Measurements from ENCODE around the gene SEPTIN11.
"Not testable (repeated sequence)": the region's sequence is repeated elsewhere in the genome, so short reads cannot be mapped to it uniquely, and the experiment has no call there.

SEPTIN11 gene

GRCh38 chr4:76952656-76953582, 3.4 kb downstream of the SEPTIN11 start:
- DNase-seq, result no peak

DNA sequence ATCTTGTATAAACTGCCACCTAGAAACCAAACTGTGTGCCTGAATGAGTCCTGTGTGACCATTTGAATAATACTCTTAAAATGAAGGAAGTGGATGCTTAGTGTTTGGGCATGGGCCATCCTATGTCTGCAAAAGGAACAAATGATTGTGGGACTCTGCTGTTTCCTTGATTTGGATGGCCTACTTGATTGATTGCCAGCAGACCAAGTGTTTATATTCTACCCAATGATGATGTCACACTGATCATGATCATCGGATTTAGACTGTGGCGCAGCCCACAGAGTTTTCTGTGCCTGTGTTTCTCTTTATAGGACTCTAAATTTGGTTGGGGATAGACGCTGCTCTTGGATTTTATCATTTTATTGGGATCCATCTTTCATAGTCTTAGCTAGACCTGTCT, 4.4 kb downstream of the SEPTIN11 start:
- no peak for DNase-seq

DNA sequence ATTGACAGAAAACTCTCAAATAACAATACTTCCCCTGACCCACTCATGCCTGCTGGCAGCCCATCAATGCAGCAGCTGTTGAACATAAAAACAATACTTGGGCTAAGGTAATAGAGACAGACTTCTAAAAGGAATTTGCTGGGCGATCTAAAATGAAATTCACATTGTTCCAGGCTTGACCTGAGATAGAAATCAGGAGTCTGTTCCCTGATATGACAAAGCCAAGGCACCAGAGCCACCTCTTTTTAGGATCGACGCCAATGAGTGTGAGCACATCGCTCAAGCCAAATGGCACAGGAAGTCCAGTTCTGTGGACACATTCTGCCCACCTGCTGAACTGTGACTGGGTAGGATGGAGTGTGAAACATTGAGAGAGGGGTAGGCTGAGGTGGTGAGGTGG, 4.9 kb downstream of the SEPTIN11 start:
- peak in 1 of 2 experiments; percentile 15 for DNase-seq

DNA sequence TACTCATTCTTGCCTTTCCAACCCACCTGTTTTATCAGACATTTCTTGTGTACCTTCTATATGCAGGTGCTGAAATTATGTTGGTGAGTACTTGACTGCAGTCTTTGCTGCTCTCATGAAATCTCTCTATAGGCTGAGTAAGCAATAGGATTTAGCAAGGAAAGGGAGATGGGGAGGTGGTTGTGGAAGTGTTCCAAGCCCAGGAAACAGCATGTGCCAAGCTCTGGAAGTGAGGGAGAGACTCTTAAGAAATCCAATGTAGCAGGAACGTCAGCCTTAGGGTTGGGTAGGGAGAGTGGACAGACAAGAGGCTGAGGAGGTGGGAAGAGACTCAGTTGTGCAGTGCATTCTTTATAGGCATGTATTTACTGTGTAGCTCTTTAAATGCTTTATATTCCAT, 5.6 kb downstream of the SEPTIN11 start:
- no peak for DNase-seq

DNA sequence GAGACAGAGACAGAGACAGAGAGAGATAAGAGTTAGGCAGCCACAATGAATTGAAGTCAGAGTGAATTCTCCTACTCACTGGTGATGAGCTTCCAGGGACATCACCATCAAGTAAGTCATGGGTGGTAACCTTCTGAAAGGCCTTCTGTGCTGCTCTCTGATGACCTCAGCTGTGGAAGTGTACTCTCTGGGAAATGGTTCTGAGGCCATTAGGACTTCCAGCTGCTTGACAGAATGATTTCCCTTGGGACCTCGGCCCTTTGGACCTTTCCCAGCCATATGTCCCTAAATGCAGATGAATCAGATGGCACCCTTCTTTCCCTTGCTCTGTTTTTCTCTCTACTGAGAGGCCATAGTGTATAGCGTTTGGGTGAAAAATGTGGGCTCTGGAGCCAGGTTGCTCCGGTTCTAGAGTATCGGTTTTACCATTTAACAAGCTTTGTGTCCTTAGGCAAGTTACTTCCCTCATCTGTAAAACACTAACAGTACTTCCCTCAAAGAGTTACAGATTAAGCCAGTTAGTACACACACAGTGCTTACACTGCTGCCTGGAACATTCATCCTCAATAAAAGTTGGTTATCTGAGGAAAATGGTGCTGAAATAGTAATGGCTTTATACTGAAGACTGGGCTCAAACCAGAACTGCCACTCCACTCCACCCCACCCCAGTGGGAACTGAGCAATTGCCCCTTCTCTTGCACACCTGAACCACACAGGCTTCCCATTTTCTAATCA, 7.6 kb downstream of the SEPTIN11 start:
- DNase-seq, result no peak

- DNase-seq, result no peak
Measured at GRCh38 chr4:76958891-76959290, 9.3 kb downstream of the SEPTIN11 start.

GRCh38 chr4:76960014-76960413, 10.5 kb downstream of the SEPTIN11 start:
- DNase-seq, result no peak

GRCh38 chr4:76962406-76963130, 13.0 kb downstream of the SEPTIN11 start:
- DNase-seq, result no peak

DNA sequence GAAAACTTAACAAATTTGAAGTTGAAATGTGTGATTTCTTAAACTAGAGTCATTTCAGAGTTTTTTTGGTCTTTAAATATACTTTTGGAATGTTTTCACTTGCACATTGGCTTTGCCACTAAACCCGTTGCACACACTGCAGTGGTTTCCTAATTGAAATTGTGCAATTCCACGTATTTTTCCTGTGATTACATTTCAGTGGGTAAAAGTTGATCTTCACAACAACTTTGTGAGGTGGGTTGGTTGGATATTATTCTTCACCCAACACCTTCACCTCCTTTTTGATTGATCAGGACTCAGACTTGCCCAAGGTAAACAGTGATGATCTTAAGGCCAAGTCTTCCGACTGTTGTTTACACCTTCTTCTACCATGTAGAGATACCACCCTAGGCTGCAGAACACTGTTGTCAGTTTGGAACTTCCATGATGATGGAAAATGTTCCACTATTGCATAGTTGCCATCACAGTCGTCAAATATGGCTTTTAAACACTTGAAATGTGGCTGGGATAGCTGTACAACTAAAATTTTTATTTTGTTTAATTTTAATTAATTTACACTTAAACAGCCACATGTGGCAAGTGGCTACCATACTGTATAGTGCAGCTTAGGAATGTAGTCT, 13.7 kb downstream of the SEPTIN11 start:
- DNase-seq, result no peak

GRCh38 chr4:76963927-76964326, 14.4 kb downstream of the SEPTIN11 start:
- DNase-seq, result not testable (repeated sequence)

- no peak for DNase-seq
Measured at GRCh38 chr4:76964769-76965168, 15.2 kb downstream of the SEPTIN11 start.

DNA sequence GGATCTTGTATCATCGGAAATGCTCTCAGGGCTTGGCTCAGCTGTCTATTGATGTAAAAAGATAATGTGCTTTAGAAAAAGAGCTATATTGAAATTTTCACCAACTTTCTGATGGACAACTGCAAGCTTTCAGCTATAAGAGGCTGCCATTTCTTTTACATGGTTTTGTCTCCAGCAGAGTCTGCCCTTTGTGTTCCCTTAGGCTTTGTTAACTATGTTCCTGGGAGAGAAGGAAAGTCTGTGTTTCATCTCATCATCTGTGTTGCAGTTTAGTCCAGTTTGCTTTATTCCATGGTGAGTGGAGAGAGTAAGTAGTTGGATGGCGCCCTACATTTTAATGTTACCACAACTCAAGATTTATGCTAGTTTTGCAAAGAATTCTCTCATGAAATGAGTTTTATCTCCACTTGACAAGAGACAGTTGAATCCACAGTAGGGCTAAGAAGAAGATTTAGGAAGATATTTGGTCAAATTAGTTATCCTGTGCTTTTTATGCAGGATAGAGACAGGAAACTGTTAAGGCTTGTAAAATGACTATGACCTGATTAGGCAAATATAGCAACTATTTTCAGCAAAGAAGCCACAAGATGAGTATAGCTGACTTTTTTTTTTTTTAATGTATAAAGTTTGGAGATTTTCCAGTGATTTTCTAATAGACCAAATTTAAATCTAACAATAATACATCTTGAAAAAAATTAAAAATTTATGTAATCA, 16.5 kb downstream of the SEPTIN11 start:
- DNase-seq, result no peak

DNA sequence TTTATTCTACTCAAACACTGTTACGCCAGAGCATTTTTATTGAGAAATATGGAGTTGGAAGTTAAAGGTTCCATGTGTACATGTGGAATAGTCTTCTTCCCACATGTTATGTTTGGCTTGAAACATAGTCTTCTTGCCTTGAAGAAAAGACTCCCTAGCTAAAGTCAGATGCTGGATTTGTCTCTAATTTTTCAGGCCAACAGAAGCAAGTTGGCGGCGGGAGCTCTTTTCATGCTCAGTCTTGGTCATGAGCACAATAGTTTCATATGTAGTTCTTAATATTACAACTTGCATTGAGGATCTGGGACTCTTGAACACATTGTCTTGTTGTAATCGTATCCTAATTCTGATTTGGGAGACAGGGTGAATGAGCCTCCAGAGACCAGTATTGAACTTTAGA, 19.4 kb downstream of the SEPTIN11 start:
- DNase-seq, result no peak

- no peak for DNase-seq
Measured at GRCh38 chr4:76969495-76969894, 19.9 kb downstream of the SEPTIN11 start.

DNA sequence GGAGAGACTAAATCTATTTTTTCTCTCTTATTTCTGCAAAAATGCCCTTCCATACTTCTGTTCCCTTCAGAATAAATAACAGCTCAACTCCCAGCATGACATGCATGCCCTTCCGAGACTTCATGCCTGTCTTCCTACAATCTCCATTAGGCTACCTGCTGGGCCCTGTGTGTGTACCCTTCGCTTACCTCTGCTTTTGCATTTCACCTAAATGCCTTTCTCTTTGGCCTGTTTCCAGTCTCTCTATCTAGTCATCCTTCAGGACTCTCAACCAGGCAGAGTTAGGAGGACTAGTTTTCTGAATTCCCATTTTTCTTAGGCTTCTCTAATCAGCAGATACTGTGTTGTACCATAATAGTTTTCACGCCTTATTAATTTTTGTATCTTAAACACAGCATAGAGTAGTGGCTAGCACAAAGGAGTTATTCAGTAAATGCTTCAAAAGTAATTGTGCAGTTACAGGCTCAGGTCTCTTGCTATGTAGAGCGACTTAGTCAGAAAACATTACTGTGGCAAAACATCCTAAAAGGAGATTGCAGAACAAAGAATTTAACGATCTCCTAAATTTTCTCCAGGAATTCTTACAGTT, 20.5 kb downstream of the SEPTIN11 start:
- DNase-seq, result no peak

GRCh38 chr4:76972306-76972705, 22.8 kb downstream of the SEPTIN11 start:
- DNase-seq, result no peak

- DNase-seq, result no peak
Measured at GRCh38 chr4:76974150-76974549, 24.6 kb downstream of the SEPTIN11 start.

- DNase-seq, result no peak
Measured at GRCh38 chr4:76977113-76977512, 27.6 kb downstream of the SEPTIN11 start.

GRCh38 chr4:76977736-76978350, 28.3 kb downstream of the SEPTIN11 start:
- DNase-seq, result no peak

DNA sequence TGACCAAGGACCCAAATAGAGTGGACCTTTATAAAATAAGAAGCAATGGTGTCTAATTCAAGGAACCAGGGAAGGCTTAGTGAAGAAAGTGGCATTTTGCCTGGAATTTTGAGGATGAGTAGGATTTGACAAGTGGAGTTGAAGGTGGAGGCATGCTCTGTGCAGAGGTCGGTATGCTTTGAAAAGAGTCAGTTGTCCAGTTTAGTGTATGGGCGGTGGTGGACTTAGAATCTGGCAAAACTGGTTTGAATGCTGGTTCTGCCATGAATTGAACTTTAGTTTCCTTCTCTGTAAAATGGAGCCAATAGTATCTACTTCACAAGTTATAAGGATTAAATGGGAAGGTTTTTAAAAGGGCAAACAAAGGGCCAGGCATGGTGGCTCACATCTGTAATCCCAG, 29.7 kb downstream of the SEPTIN11 start:
- no peak for DNase-seq

DNA sequence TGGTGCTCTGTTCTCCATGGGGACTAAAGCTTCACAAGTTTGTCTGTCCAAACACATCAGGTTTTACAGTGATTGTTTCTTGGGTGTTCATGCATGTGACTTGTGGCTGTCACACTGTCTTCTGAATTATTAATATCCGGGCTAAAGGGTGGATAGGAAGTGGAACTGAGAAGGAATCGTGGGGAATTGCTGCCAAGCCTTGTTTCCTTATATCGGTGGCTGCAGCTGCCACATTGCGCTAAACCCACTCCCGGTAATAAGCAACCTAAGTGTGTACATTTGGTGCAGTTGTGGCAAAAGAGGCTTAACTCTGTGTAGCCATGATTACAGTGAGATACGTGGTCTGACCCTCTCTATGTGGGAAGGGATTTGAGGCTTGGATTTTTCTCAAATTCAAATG, 30.7 kb downstream of the SEPTIN11 start:
- DNase-seq, result peak in 1 of 2 experiments; percentile 21

Data from NCI-H2081 (cell line).